ENCODE measurements around the gene ZMPSTE24. TPM values are rescaled to one million over a fixed set of nuclear protein-coding genes. Genes with fewer than 3 reads are reported as not detected.

Gene ZMPSTE24
- total RNA-seq, 4 donors from 2014 or later = 3.4 to 40.8 (median 23.7) TPM

GRCh38 chr1:40309374-40310128 is 51.5 kb downstream of the ZMPSTE24 start:
- H3K27ac ChIP-seq = no peak overlapping the region
- H3K36me3 ChIP-seq = no peaks in the 10 kb centered on the region
- 91 to 92% methylated on average over 2 to 8 of the region's 8 CpGs for WGBS, 2 donors (ENCODE audit: low coverage in 1 of 2)
- intact Hi-C loops (cut with DNase I; ENCODE audit: low total_unique reads) = loop anchor here (10.0 kb wide), 2 partner anchors 95 to 155 kb away; no protein-coding TSS in a partner anchor
- in situ Hi-C loops (cut with MboI; ENCODE audit: low pct_ligation_motif_present in 1 of 4, low pct_unique_long_range_greater_than_20kb in 1 of 4, low sequenced_read_pairs in 3 of 4) = no loop called here
- no peaks in the 10 kb centered on the region for H3K9me3 ChIP-seq
- no peak for TF ChIP-seq POLR2A (IDR thresholded peaks at IDR 0.05)
- no peak for TF ChIP-seq POLR2AphosphoS5 (IDR thresholded peaks at IDR 0.05)
- no peak for TF ChIP-seq CTCF (IDR thresholded peaks at IDR 0.05)
- no peak for DNase-seq
- H3K4me3 ChIP-seq = no peak overlapping the region
- no peaks in the 10 kb centered on the region for H3K27me3 ChIP-seq
- peaks cover 0 to 10% (median 4%) of the 10 kb centered on the region in 4 donors for H3K4me1 ChIP-seq

GRCh38 chr1:40310129-40310461 is 52.1 kb downstream of the ZMPSTE24 start:
- no peaks in the 10 kb centered on the region for H3K9me3 ChIP-seq
- no peak overlapping the region for H3K4me3 ChIP-seq
- no peaks in the 10 kb centered on the region for H3K36me3 ChIP-seq
- peaks cover 0 to 13% (median 6%) of the 10 kb centered on the region in 4 donors for H3K4me1 ChIP-seq
- in situ Hi-C loops (cut with MboI; ENCODE audit: low pct_ligation_motif_present in 1 of 4, low pct_unique_long_range_greater_than_20kb in 1 of 4, low sequenced_read_pairs in 3 of 4) = no loop called here
- no peak for DNase-seq
- no peak overlapping the region for H3K27ac ChIP-seq
- WGBS, 2 donors (ENCODE audit: low coverage in 1 of 2) = 86% methylated on average over 2 of the region's 2 CpGs; no CpG with 5 or more reads in 1 of the 2 donors
- peaks cover 5% of the 10 kb centered on the region for H3K27me3 ChIP-seq
- intact Hi-C loops (cut with DNase I; ENCODE audit: low total_unique reads) = loop anchor here (10.0 kb wide), 2 partner anchors 95 to 155 kb away; no protein-coding TSS in a partner anchor
- no peak for TF ChIP-seq POLR2A (IDR thresholded peaks at IDR 0.05)
- no peak for TF ChIP-seq EP300 (IDR thresholded peaks at IDR 0.05; ENCODE audit: low read depth)
- TF ChIP-seq POLR2AphosphoS5 (IDR thresholded peaks at IDR 0.05) = no peak
- no peak for TF ChIP-seq CTCF (IDR thresholded peaks at IDR 0.05)

- in situ Hi-C loops (cut with MboI; ENCODE audit: low pct_ligation_motif_present in 1 of 4, low pct_unique_long_range_greater_than_20kb in 1 of 4, low sequenced_read_pairs in 3 of 4) = no loop called here
- intact Hi-C loops (cut with DNase I; ENCODE audit: low total_unique reads) = loop anchor here (10.0 kb wide), 2 partner anchors 94 to 156 kb away; no protein-coding TSS in a partner anchor
- WGBS, 2 donors (ENCODE audit: low coverage in 1 of 2) = 88% methylated on average over 22 of the region's 22 CpGs; no CpG with 5 or more reads in 1 of the 2 donors
Measured at GRCh38 chr1:40310983-40311642, 53.1 kb downstream of the ZMPSTE24 start.

GRCh38 chr1:40311692-40312091 is 53.7 kb downstream of the ZMPSTE24 start:
- TF ChIP-seq POLR2AphosphoS5 (IDR thresholded peaks at IDR 0.05) (no peak), POLR2A (IDR thresholded peaks at IDR 0.05) (no peak), CTCF (IDR thresholded peaks at IDR 0.05) (no peak), EP300 (IDR thresholded peaks at IDR 0.05; ENCODE audit: low read depth) (no peak)
- Histone ChIP-seq H3K9me3 (no peaks in the 10 kb centered on the region), H3K4me3 (no peak overlapping the region), H3K27me3 (peaks cover 19% of the 10 kb centered on the region), H3K27ac (no peak overlapping the region), H3K4me1 (peaks cover 9 to 29% (median 19%) of the 10 kb centered on the region in 4 donors), H3K36me3 (no peaks in the 10 kb centered on the region)
- intact Hi-C loops (cut with DNase I; ENCODE audit: low total_unique reads) (loop anchor here (10.0 kb wide), 2 partner anchors 93 to 157 kb away; no protein-coding TSS in a partner anchor), in situ Hi-C loops (cut with MboI; ENCODE audit: low pct_ligation_motif_present in 1 of 4, low pct_unique_long_range_greater_than_20kb in 1 of 4, low sequenced_read_pairs in 3 of 4) (no loop called here)
- no peak for DNase-seq
- WGBS, 2 donors (ENCODE audit: low coverage in 1 of 2) = 87% methylated on average over 4 of the region's 5 CpGs; no CpG with 5 or more reads in 1 of the 2 donors

More at GRCh38 chr1:40310983-40311642, 53.1 kb downstream of the ZMPSTE24 start:
- Histone ChIP-seq H3K9me3 (no peaks in the 10 kb centered on the region), H3K4me3 (no peak overlapping the region), H3K4me1 (peaks cover 6 to 23% (median 14%) of the 10 kb centered on the region in 4 donors), H3K36me3 (no peaks in the 10 kb centered on the region), H3K27ac (no peak overlapping the region), H3K27me3 (peaks cover 13% of the 10 kb centered on the region)
- no peak for TF ChIP-seq POLR2A (IDR thresholded peaks at IDR 0.05)
- TF ChIP-seq POLR2AphosphoS5 (IDR thresholded peaks at IDR 0.05) = no peak
- DNase-seq = no peak
